Hippocampal formation (tissue), 2 donors: ENCODE results near the gene ATG13.
A peak's percentile ranks its signal among the peaks of the same experiment; 100 is the strongest.

Experiments used
- DNase-seq, 2 donors: peaks; one replicate each; lab custom pipeline; 2025; lab: John Stamatoyannopoulos, UW

The ATG13 gene

DNA sequence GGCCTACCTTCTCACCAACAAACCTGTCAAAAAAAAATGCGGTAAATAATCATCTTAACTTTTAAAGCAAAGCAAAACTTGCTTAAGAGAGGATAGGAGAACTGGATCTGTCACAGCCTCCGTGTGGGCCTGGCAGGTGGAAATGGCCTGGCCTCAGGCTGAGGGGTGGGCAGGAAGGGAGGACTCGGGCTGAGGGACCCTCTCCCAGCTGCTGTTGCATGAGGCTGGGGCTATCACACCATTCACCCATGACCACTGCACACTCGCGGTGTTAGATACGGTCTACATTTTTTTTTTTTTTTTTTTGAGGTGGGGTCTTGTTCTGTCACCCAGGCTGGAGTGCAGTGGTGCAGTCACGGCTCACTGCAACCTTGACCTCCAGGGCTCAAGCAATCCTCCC is 58.6 kb downstream of the ATG13 start:
- DNase-seq, result no peak

DNA sequence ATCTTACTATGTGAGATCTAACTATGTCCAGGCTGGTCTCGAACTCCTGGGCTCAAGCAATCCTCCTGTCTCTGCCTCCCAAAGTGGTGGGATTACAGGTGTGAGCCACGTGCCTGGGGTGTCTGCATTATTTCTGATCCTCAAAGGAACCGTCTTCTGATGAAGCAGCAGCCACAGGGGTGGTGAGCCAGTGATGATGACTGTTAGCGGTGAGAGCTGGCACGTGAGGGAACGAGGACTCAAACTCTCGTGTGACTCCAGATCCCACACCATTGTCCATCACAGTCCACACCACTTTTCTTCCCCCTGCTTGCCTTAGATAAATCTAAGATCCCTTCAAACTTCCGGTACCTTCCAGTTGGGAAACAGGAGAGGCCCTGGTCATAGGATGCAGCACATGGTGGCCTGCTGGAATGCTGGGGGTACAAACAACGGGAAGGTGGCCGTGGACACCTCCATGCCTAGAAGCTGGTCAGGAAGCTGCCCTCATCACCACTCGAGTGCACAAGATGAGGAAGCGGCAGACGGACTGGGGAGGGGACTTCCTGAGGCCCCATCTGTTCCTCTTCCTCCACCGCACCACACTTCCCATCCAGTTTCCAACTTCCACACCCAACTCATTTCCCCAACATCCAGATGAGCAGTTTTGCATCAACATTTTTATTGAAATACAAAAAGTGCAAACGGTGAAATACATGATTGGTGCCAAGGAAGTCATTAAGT is 59.2 kb downstream of the ATG13 start:
- DNase-seq, result no peak

DNA sequence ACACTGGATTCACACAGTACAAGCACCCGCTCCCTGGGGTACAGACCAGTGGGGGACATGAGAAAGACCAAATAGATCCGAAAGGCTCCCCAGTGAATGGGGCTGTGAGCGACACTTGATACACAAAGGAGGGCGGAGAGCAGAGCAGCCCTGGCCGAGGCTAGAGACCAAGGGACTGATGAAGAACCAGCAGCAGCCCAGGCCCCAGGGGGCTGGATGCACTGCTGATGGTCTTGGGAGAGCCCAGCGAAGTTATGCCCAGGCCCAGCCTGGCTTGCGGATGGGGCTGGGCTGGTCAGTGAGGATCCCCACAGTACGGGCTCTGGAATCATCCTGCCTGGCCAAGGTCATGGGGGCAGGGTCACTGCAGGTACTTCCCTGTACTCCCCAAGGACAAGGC is 59.8 kb downstream of the ATG13 start:
- DNase-seq, result no peak

DNA sequence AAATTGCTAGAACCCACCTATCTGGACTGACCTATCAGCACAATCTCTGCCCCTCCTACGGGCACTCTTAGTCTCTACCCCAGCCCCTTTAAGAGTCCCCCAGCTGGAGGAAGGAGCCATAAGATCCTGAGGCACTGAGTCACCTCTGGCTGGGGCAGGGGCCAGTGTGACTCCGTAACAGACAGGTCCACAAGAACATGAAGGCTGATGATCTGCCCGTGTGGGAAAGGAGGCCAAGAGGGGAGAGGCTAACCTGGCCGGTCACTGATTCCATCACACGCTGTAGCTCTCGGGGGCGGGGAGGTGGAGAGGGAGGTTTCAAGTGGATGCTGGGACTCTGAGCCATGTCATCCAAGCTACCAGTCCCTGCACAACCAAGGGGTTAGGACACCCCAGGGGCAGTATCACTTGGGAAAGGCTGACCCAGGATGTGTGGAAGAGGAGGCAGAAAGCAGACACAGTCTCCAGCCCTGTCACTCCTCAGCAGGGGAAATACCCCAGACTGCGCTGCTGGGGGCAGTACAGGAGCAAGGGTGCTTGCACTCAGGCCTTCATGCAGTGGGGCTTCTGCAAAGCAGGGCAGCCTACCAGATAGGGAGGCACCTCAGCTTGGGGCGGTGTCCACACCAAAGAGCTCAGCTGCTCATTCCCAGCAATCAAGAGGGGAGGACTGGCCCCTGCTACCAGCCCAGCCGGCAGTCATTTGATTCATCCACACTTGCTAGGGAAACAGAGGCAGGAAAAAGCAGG is 60.8 kb downstream of the ATG13 start:
- DNase-seq, result no peak

DNA sequence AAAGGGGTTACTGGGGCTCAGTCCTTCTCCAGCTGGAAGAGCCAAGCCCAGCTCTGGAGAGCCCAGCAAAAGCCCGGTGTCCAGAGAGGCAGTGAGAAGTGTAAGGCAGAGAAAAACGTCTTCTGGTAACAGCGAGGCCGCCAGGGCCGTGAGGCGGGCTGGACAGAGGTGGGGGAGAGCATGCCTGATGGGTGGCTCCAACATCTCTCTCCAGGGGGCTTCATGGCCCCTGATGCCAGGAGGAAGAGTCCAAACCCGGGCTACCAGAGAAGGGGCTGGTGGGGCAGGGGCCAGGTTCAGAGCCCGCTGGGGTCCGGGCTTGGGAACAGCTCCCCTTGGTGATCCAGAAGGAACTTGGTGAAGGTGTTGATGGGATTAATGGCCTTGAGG is 61.4 kb downstream of the ATG13 start:
- DNase-seq, result no peak

DNA sequence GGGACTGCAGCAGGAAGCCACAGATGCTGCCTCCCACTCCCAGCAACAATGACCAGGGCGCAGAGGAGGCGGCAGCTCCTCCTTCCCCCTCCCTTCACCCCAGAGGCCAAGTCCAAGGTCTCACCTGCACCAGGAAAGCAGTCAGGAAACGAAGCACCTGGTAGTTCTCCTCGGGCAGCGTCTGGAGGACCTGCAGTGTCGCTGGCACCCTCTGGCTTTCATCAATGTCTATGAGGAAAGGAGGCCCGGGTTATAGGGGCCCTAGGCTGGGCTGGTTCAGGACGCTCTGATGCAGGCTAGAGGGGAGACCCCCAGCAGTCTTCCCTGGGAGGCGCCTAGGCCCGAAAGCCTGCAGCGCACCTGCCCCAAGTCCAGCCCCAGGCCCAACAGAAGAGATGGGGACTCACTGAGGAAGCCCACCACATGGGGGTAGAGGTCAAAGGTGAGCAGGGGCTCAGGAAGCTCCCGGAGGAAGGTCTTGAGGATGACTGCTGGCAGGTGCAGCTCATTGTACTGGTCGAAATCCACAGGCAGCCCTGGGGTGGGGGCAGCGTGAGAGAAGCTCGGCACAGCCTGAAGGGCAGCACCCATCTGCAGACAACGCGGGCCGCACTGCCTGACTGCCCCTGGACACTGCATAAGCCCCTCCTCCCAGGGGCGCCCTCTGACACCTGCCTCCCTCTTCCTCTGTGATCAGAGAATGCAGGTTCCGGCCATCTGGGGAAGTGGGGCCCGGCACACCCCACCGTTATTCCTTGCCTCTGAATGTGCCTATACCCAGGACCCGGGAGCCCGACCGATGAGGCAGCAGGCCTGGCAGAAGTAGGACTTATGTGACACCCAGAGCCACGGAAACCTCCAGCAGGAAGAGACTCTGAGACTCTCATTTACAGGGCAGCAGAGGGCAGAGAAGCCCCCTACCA is 62.1 kb downstream of the ATG13 start:
- DNase-seq, result no peak

DNA sequence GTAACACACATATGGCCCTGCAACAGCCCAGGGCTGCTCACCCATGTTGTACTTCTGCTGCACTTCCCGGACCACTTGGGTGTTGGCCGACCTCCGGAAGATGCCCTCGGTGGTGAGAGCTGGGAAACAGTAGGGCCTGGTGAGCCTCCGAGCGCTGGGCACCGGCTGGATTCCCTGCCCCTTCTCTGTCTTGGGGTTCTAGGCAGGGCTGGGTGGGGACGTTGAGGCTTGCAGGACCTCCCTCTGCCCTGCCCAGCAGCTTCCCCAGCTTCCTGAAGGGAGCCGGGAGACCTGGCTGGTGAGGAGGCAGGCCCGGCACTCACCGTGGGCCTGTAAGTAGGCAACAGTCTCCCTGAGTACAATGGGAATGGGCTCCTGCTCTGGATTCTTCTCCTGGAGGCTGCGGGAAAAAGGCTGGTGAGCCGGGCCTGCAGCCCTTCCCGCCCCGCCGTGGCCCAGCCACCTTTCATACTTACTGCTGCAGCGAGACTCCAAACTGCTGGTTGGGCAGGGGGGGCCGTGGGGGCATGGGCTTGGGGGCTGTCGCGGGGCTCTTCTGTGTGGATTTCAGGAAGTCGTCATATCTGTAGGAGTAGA is 62.9 kb downstream of the ATG13 start:
- DNase-seq, result no peak

DNA sequence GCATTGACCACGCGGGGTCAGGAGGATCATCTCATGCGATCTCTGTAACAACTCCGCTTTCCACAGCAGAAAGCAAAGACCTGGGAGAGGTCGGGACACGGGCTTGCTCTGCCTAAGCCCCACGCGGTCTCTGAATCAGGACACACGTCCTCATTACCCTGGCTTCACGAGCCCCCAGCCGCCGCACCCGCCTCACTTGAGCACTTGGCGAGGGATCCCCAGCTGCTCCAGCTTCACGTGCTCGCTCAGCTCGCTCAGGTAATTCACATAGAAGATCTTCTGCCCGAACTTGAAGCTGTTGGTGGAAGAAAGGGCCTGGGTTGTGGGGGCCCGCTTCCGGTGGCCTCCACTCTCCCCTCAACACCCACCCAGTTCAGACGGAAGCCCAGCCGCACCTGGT is 63.5 kb downstream of the ATG13 start:
- DNase-seq, result no peak

DNA sequence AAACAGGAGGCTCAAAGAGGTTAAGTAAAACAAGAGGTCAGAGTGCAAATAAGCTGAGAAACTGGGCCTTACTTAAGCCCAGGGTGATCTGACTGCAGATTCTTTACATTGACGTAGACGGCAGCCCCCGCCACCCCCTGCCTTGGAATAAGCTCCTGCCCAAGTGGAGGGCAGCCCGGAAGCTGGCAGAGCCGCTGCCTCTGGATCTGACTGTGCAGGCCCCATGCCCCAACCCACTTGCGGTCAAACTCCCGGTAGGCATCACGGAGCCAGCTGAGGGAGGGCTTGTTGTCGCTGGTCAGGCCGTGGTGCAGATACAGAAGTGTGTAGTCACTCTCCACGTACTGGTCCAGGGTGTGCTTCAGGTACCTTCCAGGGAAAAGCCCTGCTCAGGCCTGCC is 64.5 kb downstream of the ATG13 start:
- DNase-seq, result no peak

DNA sequence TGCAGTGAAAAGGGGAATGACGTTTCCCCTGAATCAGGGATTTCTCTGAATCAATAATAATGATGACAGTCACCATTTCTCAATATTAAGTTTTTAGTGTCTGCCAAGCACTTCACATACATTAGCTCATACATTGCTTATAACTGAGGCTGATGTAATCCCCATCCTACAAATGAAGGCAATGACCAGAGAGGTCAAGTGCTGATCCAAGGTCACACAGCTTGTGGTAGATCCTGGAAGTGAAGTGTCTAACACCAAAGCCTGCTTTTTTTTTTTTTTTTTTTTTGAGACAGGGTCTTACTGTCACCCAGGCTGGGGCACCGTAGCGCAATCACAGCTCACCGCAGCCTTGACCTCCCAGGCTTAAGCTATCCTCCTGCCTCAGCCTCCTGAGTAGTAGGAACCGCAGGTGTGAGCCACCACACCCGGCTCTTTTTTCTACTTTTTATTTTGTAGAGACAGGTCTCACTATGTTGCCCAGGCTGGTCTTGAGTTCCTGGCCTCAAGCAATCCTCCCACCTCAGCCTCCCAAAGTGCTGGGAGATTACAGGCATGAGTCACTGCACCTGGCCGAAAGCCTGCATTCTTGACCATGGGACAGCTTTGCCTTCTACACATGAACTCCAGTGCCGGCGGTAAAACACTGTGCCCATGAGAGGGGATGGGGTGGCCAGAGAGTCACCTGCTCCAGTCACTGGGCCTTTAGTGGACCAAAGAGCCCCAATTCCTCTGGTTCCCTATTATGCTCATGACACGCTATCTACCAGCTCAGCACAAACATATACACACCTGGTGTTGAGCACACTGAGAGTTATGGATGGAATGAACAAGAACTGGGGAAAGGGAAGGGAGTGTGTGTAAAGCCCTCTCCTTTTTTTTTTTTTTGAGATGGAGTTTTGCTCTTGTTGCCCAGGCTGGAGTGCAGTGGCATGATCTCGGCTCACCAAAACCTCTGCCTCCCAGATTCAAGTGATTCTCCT is 65.7 kb downstream of the ATG13 start:
- no peak for DNase-seq

DNA sequence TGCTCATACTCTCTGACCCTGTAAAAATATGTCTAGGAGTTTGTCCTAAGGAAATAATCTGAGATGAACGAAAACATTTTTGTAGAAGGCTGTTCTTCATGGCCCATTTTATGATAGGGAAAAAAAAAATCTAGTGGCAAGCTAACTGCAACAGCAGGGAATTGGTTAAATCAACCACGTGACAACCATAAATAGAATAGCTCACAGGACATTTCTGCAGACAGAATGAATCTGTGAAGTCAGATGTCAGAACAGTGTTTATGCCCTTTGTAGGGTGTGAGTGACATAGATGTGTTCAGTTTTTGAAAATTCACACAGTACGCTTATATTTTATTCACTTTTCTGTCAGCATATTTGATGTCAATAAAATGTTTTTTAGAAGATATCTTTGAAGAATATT is 67.0 kb downstream of the ATG13 start:
- peak in 1 of 2 donors; percentile 55 for DNase-seq

DNA sequence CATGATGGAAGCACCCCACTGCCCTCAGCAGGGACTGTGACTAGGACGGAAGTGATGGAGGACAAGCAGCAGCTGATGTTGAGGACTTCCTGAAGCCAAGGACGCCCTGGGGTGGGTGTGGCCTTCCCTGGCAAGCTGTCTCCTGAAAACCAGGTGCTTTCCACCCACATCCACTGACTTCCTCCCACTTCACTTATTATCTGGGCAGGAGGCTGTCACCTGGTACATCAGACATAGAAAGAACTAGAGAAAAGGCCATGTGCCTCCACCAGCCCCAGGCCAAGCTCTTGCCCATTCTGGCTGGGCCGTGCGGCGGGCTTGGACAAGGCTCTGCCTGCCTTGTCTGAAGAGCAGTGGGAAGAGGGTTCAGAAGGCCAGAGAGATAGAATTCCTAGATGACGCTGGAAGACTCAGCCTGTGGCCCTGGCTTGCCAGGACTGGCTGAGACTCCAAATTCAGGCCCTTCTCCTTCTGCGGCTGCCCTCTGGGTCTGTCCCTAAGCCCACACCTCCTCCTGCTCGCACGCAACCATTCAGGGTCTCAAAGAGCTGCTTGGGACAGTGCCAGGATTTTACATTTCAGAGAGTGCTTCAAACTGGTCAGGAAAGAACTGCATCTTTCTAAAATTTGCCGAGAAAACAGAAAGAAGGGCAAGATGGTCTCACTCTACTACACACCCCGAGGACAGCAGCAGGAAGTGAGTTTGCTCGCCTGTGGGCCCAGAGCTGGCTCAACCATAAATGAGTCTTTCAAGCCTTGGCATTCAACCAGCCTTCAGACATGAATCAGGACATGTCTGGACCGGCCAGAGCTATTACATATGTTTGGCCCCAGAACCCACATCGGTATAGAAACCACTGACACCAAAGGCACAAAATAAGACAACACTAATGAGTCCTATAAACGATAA is 69.8 kb downstream of the ATG13 start:
- peak in 1 of 2 donors; percentile 30 for DNase-seq

DNA sequence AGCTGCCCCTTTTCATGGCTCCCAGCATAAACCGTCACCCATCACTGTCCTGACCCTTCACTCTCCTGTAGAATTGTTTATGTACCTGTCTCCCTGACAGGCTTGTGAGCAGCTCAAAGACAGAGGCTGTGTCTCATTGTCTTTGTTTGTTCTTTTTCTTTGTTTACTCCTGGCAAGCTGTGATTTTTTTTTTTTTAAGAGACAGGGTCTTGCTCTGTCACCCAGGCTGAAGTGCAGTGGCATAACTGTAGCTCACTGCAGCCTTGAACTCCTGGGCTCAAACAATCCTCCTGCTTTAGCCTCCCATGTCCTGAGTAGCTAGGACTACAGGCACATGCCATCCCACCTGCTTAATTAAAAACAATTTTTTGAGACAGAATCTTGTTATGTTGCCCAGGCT is 73.3 kb downstream of the ATG13 start:
- DNase-seq, result no peak

DNA sequence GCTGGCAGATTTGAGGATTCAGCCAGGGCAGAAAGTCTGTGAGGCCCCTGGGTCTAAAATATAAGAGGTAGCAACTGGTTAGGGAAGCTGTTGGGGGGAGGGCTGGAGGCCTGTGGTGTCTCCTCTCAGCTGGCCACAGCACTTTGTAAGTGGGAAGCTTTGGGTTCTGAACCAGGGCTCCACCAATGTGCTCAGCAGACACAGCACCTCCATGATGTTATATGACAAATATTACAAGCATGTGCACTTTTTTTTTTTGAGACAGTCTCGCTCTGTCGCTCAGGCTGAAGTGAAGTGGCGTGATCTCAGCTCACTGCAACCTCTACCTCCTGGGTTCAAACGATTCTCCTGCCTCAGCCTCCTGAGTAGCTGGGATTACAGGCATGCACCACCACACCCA is 75.1 kb downstream of the ATG13 start:
- no peak for DNase-seq

DNA sequence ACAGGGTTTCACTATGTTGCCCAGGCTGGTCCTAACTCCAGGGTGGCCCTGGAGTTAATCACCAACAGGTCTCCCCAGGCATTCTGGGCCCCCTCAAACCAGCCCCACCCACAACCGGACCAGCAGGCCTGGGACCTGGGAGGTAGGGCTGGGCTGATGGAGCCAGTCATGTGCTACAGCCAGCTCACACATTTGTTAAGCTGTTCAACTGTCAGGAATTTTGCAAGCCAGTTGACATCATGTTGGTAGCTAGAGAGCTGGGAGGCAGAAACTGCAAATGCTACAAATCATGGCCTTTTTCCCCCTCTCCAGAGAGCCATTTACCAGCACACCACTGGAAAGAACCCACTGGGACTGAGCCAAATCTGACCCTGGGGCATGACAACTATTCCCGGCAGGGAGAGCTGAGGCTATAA is 76.3 kb downstream of the ATG13 start:
- DNase-seq, result no peak

DNA sequence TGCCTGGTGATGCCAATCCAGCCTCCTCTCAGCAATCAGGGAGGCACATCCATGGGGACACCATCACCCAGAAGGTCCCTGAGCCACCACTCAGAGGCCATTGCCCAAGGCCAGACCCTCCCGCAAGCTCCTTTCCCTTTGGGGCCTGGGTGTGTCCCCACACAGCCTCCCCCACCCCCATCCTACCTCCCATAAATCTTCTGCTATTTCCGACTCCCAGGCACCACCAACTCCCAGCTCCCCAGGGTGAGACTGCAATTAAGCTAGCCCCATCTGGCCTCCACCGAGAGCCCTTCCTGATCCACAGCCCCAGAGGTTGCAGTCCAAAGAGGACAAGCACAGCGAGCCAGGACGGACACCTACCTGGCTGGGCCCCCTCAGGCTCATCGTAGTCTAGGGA is 76.7 kb downstream of the ATG13 start:
- no peak for DNase-seq

DNA sequence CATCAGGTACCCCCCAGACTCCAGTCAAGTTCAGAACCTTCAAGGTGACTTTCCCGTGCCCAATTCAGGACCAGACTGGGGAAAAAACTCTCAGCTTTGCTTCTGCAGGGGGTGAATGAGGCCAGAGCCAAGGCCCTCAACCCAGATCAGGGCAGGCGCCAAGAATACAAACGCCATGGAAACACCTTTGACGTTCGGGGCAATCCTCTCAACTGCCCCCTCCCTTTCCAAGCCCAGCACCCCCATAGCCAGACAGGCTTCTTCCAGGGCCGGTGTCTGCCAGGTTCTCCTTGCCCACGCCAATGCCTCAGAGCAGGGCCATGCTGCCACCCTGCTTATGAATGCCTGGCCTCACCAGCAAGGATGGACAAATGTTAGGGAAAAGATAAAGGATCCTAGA is 77.3 kb downstream of the ATG13 start:
- no peak for DNase-seq

DNA sequence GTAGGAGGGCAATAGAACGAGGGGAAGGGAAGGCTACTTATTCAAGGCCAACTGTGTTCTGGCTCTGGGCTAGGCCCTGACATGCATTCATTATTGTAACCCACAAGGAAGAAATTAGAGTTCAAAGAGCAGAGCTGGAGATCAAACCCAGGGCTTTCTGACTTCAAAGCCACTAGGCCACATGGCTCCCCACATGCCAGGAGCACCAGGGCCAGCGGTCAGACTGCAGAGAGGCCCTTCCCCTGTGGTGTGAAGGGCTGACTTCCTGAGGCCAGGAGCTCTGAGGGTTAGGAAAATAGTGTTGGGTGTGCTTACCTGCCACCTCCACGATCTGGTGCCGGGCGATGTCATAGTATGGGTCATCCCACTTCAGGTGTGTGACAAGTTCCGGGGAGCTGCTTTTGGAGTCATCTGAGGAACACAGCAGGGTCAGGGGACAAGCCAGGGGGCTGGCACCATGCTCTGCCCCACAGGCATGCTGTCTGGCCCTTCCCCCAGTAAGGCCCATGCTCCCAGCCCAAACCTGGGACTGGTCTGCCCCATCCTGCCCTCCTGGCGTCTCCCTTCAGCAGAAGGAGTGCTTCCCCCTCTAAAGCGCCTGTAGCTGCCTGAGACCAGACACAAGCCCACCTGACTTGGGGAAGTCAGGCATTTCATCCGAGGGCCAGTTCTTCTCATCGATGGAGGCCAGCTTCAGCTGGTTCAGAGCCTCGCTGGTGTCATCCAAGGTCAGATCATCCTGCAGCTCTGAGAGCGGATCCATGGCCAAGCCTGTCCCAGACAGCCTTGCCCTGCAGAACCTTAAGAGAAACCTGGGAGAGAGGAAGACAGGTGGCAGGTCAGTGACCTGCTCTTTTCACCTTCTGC is 78.2 kb downstream of the ATG13 start:
- DNase-seq, result no peak

DNA sequence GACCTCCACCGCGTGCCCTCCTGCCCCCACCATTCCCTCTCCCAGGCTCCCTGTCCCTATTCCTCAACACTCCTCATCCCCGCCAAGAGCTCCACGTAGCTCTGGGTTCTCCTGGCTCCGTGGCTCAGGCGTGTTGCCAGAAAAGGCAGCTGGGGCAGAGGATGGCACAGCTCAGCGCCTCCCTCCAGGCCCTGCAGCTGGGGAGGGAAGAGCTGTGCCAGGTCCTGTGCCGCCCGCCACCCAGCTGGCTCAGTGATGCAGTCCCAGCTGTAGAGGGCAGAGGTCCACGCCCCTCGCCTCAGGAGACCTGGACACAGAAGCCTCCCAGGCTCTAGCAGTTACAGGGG is 78.8 kb downstream of the ATG13 start:
- DNase-seq, result peak; percentile 90 to 93
